Activated gamma-delta T cell treated with anti-CD3 and anti-CD28 coated beads, Interleukin-2, amount 50 U/mL, for 16 hours (primary cell): Measurements from ENCODE around the gene ATP6V0E1.
"Not testable (repeated sequence)": the region's sequence is repeated elsewhere in the genome, so short reads cannot be mapped to it uniquely, and the experiment has no call there.

Source experiments
- DNase-seq: peaks from one replicate; pipeline ENCODE4 v3.0.0-alpha.2; 2020; ENCODE audit warnings: low read depth

Gene ATP6V0E1

GRCh38 chr5:173004013-173004412 lies 20.4 kb downstream of the ATP6V0E1 start:
- no peak for DNase-seq

GRCh38 chr5:173004447-173004846 lies 20.9 kb downstream of the ATP6V0E1 start:
- no peak for DNase-seq

DNA sequence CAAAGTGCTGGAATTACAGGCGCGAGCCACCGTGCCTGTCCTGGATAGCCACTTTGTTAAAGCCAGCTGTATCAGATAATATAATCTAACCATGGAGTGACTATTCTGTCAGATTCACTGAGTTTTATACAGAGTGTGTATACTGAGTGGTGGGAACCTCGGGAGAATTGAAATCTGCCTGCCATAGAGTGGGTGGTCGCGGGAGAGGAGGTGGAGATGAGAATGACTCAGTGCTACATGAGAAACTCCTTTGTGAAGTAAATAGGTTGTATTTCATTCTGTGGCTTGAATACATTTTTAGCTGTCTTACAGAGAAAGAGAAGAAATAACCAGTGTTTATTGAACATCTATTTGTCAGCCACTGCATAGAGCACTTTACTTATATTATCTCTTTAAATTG lies 26.4 kb downstream of the ATP6V0E1 start:
- DNase-seq = no peak

- no peak for DNase-seq
Measured at GRCh38 chr5:173010547-173011464, 27.2 kb downstream of the ATP6V0E1 start.

GRCh38 chr5:173011566-173011965 lies 28.0 kb downstream of the ATP6V0E1 start:
- no peak for DNase-seq

DNA sequence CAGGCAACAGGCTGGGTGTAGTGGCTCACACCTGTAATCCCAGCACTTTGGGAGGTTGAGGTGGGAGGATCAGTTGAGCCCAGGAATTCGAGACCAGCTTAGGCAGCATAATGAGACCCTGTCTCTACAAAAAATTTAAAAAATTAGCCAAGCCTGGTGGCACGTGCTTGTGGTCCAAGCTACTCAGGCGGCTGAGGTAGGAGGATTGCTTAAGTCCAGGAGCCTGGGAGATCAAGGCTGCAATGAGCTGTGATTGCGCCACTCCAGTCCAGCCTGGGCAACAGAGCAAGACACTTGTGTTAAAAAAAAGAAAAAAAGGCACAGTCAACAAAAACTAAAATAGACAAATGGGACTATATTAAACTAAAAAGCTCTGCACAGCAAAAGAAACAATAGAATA lies 29.3 kb downstream of the ATP6V0E1 start:
- no peak for DNase-seq

DNA sequence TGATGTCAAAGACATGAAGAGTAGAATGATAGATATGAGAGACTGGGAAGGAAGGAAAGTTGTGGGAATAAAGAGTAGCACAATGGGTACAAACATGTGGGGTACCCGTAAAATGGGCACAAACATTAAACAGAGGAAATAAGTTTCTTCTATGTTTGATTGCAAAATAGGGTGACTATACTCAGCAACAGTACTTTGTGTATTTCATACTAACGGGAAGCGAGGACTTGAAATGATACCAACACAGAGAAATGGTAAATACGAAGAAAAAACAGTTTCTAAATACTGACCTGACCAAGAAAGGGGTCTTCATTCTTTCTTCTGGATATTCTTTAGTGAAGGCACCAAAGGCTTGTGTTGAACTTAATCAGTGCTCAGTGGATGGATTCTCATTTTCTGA lies 31.1 kb downstream of the ATP6V0E1 start:
- DNase-seq = no peak

GRCh38 chr5:173015192-173015591 lies 31.6 kb downstream of the ATP6V0E1 start:
- DNase-seq = no peak

DNA sequence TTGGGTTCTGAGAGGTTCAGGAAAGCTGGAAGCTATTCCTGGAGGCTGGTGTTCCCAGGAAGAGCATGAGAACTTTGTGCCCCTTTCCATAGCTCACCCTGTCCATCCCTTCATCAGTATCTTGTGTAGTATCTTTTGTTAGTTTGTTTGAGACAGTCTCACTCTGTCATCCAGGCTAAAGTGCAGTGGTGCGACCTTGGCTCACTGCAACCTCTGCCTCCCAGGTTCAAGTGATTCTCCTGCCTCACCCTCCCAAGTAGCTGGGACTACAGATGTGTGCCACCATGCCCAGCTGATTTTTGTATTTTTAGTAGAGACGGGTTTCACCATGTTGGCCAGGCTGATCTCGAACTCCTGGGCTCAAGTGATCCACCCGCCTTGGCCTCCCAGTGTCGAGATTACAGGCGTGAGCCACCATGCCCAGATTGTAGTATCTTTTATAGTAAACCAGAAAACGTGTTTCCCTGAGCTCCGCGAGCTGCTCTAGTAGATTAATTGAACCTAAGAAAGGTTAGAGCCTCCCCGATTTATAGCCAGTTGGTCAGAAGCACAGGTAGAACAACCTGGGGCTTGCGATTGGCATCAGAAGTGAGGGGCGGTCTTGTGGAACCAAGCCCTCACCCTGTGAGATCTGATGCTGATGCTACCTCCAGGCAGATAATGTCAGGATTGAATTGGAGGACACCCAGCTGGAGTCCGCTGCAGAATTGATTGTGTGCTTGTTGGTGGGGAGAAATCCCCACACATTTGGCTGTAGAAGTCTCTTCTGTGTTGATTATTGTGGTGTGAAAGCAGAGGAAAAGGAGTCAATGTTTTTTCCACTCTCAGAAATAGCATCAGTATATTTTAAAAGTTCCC lies 32.3 kb downstream of the ATP6V0E1 start:
- no peak for DNase-seq

- DNase-seq = no peak
Measured at GRCh38 chr5:173016598-173017046, 33.1 kb downstream of the ATP6V0E1 start.

GRCh38 chr5:173017087-173017486 lies 33.5 kb downstream of the ATP6V0E1 start:
- not testable (repeated sequence) for DNase-seq

DNA sequence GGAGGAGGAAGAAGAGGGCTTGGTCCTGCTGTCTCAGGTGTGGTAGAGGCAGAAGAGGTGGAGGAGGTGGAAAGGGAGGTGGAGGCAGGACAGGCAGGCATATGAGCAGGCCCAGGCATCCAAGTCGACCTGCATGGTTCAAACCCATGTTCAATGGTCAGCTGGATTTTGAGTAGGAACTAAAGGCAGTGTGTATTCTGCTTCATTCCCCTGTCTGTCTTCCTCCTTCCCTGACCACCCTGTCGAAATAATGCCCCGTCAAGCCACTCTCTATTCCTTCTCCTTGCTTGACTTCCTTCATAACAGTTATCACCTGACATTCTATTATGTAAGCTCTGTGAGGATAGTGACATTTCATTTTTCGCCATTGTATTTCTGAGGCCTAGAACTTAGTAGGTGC lies 34.8 kb downstream of the ATP6V0E1 start:
- DNase-seq = no peak

DNA sequence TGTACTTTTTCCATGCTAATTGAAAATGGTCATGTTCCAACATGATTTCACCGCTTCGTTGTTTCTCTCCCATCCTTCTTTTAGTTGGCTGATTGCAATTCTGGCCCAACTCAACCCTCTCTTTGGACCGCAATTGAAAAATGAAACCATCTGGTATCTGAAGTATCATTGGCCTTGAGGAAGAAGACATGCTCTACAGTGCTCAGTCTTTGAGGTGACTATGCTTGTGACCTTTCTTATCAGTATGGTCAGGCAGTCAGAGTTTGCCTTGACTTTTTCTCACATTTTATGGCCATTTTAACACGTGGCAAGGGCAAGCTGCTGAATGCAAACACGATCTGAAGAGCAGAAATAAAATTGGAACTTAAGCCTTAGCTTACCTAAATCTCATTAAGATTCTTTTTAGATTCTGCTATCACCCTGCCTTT lies 36.6 kb downstream of the ATP6V0E1 start:
- no peak for DNase-seq

DNA sequence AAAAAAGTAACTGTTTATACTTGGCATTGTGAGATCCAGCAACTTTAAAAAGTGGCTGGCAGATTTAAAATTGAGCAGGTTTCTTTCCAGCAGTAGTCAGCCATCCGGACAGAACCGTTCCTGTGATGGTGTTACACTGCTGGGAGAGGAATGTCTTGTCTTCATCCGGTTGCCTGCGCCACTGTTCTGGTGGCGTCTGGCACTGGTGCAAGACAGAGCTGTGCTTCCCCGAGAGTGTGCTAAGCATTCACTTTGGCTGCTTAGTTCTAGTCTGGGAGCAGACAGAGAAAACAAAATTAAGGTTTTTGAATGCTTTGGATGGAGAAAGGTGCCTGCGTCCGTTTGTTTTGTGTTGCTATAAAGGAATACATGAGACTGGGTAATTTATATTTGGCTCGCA lies 37.1 kb downstream of the ATP6V0E1 start:
- DNase-seq = no peak

DNA sequence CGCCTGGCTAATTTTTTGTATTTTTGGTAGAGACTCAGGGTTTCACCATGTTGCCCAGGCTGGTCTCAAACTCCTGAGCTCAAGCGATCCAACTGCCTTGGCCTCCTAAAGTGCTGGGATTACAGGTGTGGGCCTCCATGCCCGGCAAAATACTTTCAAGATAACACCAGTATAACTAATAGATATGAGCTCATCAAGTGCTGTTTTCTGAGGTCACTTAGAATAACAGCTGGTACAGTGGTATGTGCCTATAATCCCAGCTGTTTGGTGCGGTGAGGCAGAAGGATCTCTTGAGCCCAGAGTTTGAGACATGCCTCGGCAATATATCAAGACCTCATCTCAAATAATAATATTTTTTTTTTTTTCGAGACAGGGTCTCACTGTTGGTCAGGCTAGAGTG lies 42.1 kb downstream of the ATP6V0E1 start:
- DNase-seq = no peak

GRCh38 chr5:173027905-173028304 lies 44.3 kb downstream of the ATP6V0E1 start:
- no peak for DNase-seq

DNA sequence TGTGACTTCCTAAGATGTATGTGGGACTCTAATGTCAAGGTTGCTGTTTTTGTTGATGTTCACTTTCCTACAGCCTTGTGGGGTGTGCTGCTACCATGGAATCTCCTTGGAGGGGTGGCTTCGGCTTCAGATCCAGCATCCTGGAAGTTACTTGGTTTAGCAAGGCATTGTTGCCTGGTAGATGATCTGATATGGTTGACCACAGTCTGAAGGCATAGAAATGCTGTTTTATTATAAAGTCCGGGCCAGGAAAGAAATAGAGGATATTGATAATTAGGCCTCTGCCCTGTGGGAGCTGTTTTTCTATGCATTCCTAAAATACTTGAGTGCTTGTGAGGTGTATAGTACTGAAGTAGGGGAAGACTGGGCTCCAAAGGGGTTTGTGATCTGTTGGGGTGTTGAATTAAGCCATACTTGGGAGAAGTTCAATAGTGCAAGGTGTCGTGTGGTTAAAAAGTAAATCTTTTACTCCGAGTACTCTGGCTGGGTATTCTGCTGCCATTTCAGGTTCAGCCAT lies 45.3 kb downstream of the ATP6V0E1 start:
- DNase-seq = no peak

- DNase-seq = no peak
Measured at GRCh38 chr5:173029499-173029921, 45.9 kb downstream of the ATP6V0E1 start.

GRCh38 chr5:173032096-173032495 lies 48.5 kb downstream of the ATP6V0E1 start:
- not testable (repeated sequence) for DNase-seq

DNA sequence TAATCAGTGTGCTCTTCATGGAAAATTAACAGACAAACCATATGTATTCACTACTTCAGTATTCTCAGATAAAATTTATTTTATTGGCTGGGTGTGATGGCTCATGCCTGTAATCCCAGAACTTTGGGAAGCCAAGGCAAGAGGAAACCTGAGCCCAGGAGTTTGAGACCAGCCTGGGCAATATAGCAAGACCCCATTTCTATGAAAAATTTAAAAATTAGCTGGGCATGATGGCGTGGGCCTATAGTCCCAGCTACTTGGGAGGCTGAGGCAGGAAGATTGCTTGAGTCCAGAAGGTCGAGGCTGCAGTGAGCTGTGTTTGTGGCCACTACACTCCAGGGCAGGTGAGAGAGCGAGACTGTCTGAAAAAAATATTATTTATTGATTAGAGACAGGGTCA lies 49.2 kb downstream of the ATP6V0E1 start:
- DNase-seq = no peak

GRCh38 chr5:173033923-173034322 lies 50.4 kb downstream of the ATP6V0E1 start:
- DNase-seq = no peak

DNA sequence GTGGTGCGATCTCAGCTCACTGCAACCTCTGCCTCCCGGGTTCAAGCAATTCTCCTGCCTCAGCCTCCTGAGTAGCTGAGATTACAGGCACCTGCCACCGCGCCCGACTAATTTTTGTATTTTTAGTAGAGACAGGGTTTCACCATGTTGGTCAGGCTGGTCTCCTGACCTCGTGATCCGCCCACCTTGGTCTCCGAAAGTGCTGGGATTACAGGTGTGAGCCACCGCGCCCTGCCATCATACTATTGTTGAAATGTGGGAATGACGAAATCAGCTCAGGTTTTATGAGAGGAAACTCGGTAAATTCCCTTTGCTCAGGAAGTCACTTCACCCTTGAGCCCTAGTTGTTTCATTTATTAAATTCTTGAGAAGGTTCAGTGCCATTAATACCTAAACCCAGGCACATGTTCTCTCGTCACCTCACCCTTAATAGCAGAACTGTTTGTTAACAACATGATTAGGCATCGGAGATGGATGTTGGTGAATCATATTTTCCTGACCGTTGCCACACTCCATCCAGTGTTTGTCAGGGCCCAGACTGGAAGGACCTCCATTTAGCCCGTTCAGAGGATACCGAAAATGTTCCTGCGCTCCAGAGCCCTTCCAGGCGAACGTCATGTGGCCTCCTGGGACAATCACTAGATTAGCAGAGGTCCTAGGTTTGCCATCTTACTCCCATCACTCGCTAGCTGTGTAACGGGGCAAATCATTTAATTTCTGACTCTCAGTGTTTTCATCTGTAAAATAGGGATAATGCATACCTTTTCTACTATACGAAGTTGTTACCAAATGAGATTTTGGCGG lies 52.5 kb downstream of the ATP6V0E1 start:
- no peak for DNase-seq
